GM12878 (cell line): ENCODE results near the gene GJB1. TPM values are rescaled to one million over a fixed set of nuclear protein-coding genes. Genes with fewer than 3 reads are reported as not detected.

Source experiments
- CBFB ChIP-seq: IDR thresholded peaks from 2 replicates; pipeline ENCODE4 v1.6.1; 2016; ENCODE audit warnings: antibody characterized with exemption, low read depth
- CHD1 ChIP-seq: IDR thresholded peaks from 2 replicates; pipeline ENCODE4 v1.6.1; 2012; ENCODE audit warnings: low read depth, low read length, improper control_type of control experiment
- EED ChIP-seq: sonication (generic); IDR thresholded peaks from 2 replicates; pipeline ENCODE4 v1.6.1; 2016; ENCODE audit warnings: antibody characterized with exemption, low read depth
- EGR1 ChIP-seq, 2 experiments: IDR thresholded peaks; 1 replicate in 1 of 2; 2 replicates in 1 of 2; pipeline ENCODE4 v1.6.1; 2011 to 2012; ENCODE audit warnings: low read depth in 2 of 2, low read length in 2 of 2, borderline replicate concordance in 1 of 2, mild to moderate bottlenecking in 1 of 2, moderate library complexity in 1 of 2
- EZH2 ChIP-seq: IDR thresholded peaks from 2 replicates; pipeline ENCODE4 v1.6.1; 2012; ENCODE audit warnings: low read depth, mild to moderate bottlenecking, control low read depth, inconsistent platforms, low read length, borderline replicate concordance; ENCODE audit not compliant: control insufficient read depth
- HSF1 ChIP-seq: fragments of 150-350 bp; IDR thresholded peaks from 2 replicates; pipeline ENCODE4 v1.6.1; 2014; ENCODE audit warnings: mild to moderate bottlenecking, low read depth, low read length
- MEF2A ChIP-seq: IDR thresholded peaks from 2 replicates; pipeline ENCODE4 v1.6.1; 2011; ENCODE audit warnings: low read depth, mild to moderate bottlenecking, low read length, moderate library complexity; ENCODE audit not compliant: insufficient read depth
- POLR2AphosphoS2 ChIP-seq: IDR thresholded peaks from 2 replicates; pipeline ENCODE4 v1.6.1; 2011; ENCODE audit warnings: low read depth, mild to moderate bottlenecking, low read length, improper control_type of control experiment, moderate library complexity
- SUPT20H ChIP-seq: IDR thresholded peaks from 2 replicates; pipeline ENCODE4 v1.6.1; 2011; ENCODE audit warnings: low read depth, mild to moderate bottlenecking, low read length, moderate library complexity, borderline replicate concordance; ENCODE audit not compliant: control insufficient read depth
- YBX1 ChIP-seq: fragments of 450-650 bp; IDR thresholded peaks from 2 replicates; pipeline ENCODE4 v1.6.1; 2016; ENCODE audit warnings: antibody characterized with exemption
- polyA plus RNA-seq, 11 experiments: library from polyadenylated mRNA; depleted of rRNA in 4 of 11; unstranded in 6 of 11; stranded (reverse) in 5 of 11; fragments of >200 nt; fragmentation: Nextera tagmentation in 4 of 11; fragmentation: Illumina TruSeq in 1 of 11; extraction: Ambion mirVana in 4 of 11; extraction: Trizol in 1 of 11; gene quantifications; 1 replicate in 1 of 11; 2 replicates in 10 of 11; pipeline versions ENCODE4 v1.2.1 to v1.2.3, GENCODE V29; 2011 to 2016; ENCODE audit warnings: inconsistent platforms in 2 of 11, missing spikeins in 2 of 11, low read depth in 1 of 11
- total RNA-seq, 4 experiments: library from RNA; depleted of rRNA in 3 of 4; stranded (reverse); fragments of >200 nt in 3 of 4; fragmentation: Illumina TruSeq in 1 of 4; extraction: Trizol in 1 of 4; gene quantifications; 2 replicates each; pipeline versions ENCODE4 v1.2.1 to v1.2.3, GENCODE V29; 2013 to 2021
- TF ChIP-seq, protein P1 (sequence below): fragments of 450-650 bp; formaldehyde crosslinking; IDR thresholded peaks from 2 replicates; pipeline ENCODE4 v1.5.0; 2022; ENCODE audit warnings: mild to moderate bottlenecking, missing genetic modification characterization
- TF ChIP-seq, protein P2 (sequence below): IDR thresholded peaks from 2 replicates; pipeline ENCODE4 v1.6.1; 2012; ENCODE audit warnings: low read depth, low read length, improper control_type of control experiment
- TF ChIP-seq, protein P3 (sequence below): fragments of 450-650 bp; IDR thresholded peaks from 2 replicates; pipeline ENCODE4 v1.6.1; 2017; ENCODE audit warnings: antibody characterized with exemption, mild to moderate bottlenecking, moderate library complexity
- TF ChIP-seq, protein P4 (sequence below): fragments of 450-650 bp; IDR thresholded peaks from 2 replicates; pipeline ENCODE4 v1.6.1; 2017; ENCODE audit warnings: low read depth, mild to moderate bottlenecking, moderate library complexity

The GJB1 gene
- total and polyA plus RNA-seq, 10 of the 15 experiments (the other 5 are each of a cell fraction or from before 2014, with no cell fraction given): not detected

GRCh38 chrX:71253253-71254091, 30.4 kb downstream of the GJB1 start (continued):
- TF ChIP-seq, protein P1, sequence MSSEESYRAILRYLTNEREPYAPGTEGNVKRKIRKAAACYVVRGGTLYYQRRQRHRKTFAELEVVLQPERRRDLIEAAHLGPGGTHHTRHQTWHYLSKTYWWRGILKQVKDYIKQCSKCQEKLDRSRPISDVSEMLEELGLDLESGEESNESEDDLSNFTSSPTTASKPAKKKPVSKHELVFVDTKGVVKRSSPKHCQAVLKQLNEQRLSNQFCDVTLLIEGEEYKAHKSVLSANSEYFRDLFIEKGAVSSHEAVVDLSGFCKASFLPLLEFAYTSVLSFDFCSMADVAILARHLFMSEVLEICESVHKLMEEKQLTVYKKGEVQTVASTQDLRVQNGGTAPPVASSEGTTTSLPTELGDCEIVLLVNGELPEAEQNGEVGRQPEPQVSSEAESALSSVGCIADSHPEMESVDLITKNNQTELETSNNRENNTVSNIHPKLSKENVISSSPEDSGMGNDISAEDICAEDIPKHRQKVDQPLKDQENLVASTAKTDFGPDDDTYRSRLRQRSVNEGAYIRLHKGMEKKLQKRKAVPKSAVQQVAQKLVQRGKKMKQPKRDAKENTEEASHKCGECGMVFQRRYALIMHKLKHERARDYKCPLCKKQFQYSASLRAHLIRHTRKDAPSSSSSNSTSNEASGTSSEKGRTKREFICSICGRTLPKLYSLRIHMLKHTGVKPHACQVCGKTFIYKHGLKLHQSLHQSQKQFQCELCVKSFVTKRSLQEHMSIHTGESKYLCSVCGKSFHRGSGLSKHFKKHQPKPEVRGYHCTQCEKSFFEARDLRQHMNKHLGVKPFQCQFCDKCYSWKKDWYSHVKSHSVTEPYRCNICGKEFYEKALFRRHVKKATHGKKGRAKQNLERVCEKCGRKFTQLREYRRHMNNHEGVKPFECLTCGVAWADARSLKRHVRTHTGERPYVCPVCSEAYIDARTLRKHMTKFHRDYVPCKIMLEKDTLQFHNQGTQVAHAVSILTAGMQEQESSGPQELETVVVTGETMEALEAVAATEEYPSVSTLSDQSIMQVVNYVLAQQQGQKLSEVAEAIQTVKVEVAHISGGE (CRISPR knock-in tag): no peak
- no peak for TF ChIP-seq POLR2AphosphoS2
- TF ChIP-seq CHD1: no peak
- TF ChIP-seq MEF2A: no peak
- peak in 1 of 2 experiments; percentile 61; a peak in 1 of 3 replicates for TF ChIP-seq EGR1 (IDR thresholded peaks at IDR 0.05; ENCODE audit: borderline replicate concordance in 1 of 2, low read depth in 2 of 2, low read length in 2 of 2)
- TF ChIP-seq EZH2: no peak
- TF ChIP-seq CBFB: no peak
- TF ChIP-seq, protein P2, sequence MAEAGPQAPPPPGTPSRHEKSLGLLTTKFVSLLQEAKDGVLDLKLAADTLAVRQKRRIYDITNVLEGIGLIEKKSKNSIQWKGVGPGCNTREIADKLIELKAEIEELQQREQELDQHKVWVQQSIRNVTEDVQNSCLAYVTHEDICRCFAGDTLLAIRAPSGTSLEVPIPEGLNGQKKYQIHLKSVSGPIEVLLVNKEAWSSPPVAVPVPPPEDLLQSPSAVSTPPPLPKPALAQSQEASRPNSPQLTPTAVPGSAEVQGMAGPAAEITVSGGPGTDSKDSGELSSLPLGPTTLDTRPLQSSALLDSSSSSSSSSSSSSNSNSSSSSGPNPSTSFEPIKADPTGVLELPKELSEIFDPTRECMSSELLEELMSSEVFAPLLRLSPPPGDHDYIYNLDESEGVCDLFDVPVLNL: no peak
- TF ChIP-seq, protein P3, sequence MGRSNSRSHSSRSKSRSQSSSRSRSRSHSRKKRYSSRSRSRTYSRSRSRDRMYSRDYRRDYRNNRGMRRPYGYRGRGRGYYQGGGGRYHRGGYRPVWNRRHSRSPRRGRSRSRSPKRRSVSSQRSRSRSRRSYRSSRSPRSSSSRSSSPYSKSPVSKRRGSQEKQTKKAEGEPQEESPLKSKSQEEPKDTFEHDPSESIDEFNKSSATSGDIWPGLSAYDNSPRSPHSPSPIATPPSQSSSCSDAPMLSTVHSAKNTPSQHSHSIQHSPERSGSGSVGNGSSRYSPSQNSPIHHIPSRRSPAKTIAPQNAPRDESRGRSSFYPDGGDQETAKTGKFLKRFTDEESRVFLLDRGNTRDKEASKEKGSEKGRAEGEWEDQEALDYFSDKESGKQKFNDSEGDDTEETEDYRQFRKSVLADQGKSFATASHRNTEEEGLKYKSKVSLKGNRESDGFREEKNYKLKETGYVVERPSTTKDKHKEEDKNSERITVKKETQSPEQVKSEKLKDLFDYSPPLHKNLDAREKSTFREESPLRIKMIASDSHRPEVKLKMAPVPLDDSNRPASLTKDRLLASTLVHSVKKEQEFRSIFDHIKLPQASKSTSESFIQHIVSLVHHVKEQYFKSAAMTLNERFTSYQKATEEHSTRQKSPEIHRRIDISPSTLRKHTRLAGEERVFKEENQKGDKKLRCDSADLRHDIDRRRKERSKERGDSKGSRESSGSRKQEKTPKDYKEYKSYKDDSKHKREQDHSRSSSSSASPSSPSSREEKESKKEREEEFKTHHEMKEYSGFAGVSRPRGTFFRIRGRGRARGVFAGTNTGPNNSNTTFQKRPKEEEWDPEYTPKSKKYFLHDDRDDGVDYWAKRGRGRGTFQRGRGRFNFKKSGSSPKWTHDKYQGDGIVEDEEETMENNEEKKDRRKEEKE: no peak
- TF ChIP-seq HSF1: no peak
- no peak for TF ChIP-seq SUPT20H
- TF ChIP-seq, protein P4, sequence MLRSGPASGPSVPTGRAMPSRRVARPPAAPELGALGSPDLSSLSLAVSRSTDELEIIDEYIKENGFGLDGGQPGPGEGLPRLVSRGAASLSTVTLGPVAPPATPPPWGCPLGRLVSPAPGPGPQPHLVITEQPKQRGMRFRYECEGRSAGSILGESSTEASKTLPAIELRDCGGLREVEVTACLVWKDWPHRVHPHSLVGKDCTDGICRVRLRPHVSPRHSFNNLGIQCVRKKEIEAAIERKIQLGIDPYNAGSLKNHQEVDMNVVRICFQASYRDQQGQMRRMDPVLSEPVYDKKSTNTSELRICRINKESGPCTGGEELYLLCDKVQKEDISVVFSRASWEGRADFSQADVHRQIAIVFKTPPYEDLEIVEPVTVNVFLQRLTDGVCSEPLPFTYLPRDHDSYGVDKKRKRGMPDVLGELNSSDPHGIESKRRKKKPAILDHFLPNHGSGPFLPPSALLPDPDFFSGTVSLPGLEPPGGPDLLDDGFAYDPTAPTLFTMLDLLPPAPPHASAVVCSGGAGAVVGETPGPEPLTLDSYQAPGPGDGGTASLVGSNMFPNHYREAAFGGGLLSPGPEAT: no peak
- TF ChIP-seq YBX1: no peak
- TF ChIP-seq EED: no peak
